Measurements from ENCODE around the gene RIMS4.
A peak's percentile ranks its signal among the peaks of the same experiment; 100 is the strongest.

The RIMS4 gene

GRCh38 chr20:44752099-44752931 is 58.0 kb downstream of the RIMS4 start:
- H3K27me3 Mint-ChIP-seq, result peaks cover 15% of the 10 kb centered on the region
- DNase-seq (no peak), ATAC-seq (no peak)
- no peaks in the 10 kb centered on the region for H3K36me3 Mint-ChIP-seq (ENCODE audit: low read depth)
- no peaks in the 10 kb centered on the region for H3K9me3 Mint-ChIP-seq
- no peak overlapping the region for H3K27ac Mint-ChIP-seq
- peaks cover 2% of the 10 kb centered on the region for H3K4me1 Mint-ChIP-seq
- H3K4me3 Mint-ChIP-seq, result no peak overlapping the region

GRCh38 chr20:44750081-44750805 is 60.1 kb downstream of the RIMS4 start:
- no peak overlapping the region for H3K4me3 Mint-ChIP-seq
- ATAC-seq (no peak), DNase-seq (no peak)
- H3K27me3 Mint-ChIP-seq, result peaks cover 26% of the 10 kb centered on the region
- no peaks in the 10 kb centered on the region for H3K9me3 Mint-ChIP-seq
- H3K27ac Mint-ChIP-seq, result no peak overlapping the region
- no peaks in the 10 kb centered on the region for H3K36me3 Mint-ChIP-seq (ENCODE audit: low read depth)
- peaks cover 14% of the 10 kb centered on the region for H3K4me1 Mint-ChIP-seq

GRCh38 chr20:44748005-44748370 is 62.4 kb downstream of the RIMS4 start:
- Mint-ChIP-seq H3K27ac (no peak overlapping the region), H3K36me3 (ENCODE audit: low read depth) (no peaks in the 10 kb centered on the region), H3K4me1 (peaks cover 16% of the 10 kb centered on the region), H3K9me3 (no peaks in the 10 kb centered on the region), H3K4me3 (no peak overlapping the region), H3K27me3 (peaks cover 33% of the 10 kb centered on the region)
- ATAC-seq (no peak), DNase-seq (no peak)

- DNase-seq (peak; percentile 78), ATAC-seq (peak; percentile 59)
- no peaks in the 10 kb centered on the region for H3K9me3 Mint-ChIP-seq
- peaks cover 33% of the 10 kb centered on the region for H3K27me3 Mint-ChIP-seq
- H3K4me3 Mint-ChIP-seq, result peak overlapping the region; percentile 71
- H3K36me3 Mint-ChIP-seq (ENCODE audit: low read depth), result no peaks in the 10 kb centered on the region
- peak overlapping the region; percentile 77 for H3K27ac Mint-ChIP-seq
- peaks cover 16% of the 10 kb centered on the region for H3K4me1 Mint-ChIP-seq
Observed at GRCh38 chr20:44747166-44748004, 63.0 kb downstream of the RIMS4 start.

GRCh38 chr20:44746367-44747165 is 63.8 kb downstream of the RIMS4 start:
- peaks cover 16% of the 10 kb centered on the region for H3K4me1 Mint-ChIP-seq
- no peak for DNase-seq
- no peak for ATAC-seq
- H3K9me3 Mint-ChIP-seq, result no peaks in the 10 kb centered on the region
- H3K27ac Mint-ChIP-seq, result peak overlapping the region; percentile 71
- peak overlapping the region; percentile 71 for H3K4me3 Mint-ChIP-seq
- no peaks in the 10 kb centered on the region for H3K36me3 Mint-ChIP-seq (ENCODE audit: low read depth)
- peaks cover 35% of the 10 kb centered on the region for H3K27me3 Mint-ChIP-seq

GRCh38 chr20:44745598-44746366 is 64.6 kb downstream of the RIMS4 start, which contains the start of gene KCNK15:
TSS of gene KCNK15 (plus strand) at chr20:44745865. CDS start at chr20:44745911, 46 bp downstream.
- DNase-seq, result peak; percentile 46

GRCh38 chr20:44745122-44745597 is 65.2 kb downstream of the RIMS4 start:
- Mint-ChIP-seq H3K4me1 (peaks cover 16% of the 10 kb centered on the region), H3K4me3 (peak overlapping the region; percentile 59), H3K27ac (peak overlapping the region; percentile 77), H3K9me3 (no peaks in the 10 kb centered on the region), H3K27me3 (peaks cover 32% of the 10 kb centered on the region), H3K36me3 (ENCODE audit: low read depth) (no peaks in the 10 kb centered on the region)
- ATAC-seq, result no peak
- no peak for DNase-seq

More at GRCh38 chr20:44745598-44746366, 64.6 kb downstream of the RIMS4 start, which contains the start of gene KCNK15:
- Mint-ChIP-seq H3K4me1 (peaks cover 16% of the 10 kb centered on the region), H3K27me3 (peaks cover 30% of the 10 kb centered on the region), H3K27ac (peak within 1 kb of the TSS; percentile 77), H3K36me3 (ENCODE audit: low read depth) (no peaks in the 10 kb centered on the region), H3K4me3 (peak within 1 kb of the TSS; percentile 71), H3K9me3 (no peaks in the 10 kb centered on the region)
- peak; percentile 50 for ATAC-seq

- ATAC-seq, result no peak
Observed at GRCh38 chr20:44743916-44744655, 66.3 kb downstream of the RIMS4 start.

GRCh38 chr20:44743080-44743701 is 67.2 kb downstream of the RIMS4 start:
- Mint-ChIP-seq H3K4me3 (no peak overlapping the region), H3K36me3 (ENCODE audit: low read depth) (no peaks in the 10 kb centered on the region), H3K27ac (no peak overlapping the region), H3K27me3 (peaks cover 25% of the 10 kb centered on the region), H3K9me3 (no peaks in the 10 kb centered on the region), H3K4me1 (peaks cover 16% of the 10 kb centered on the region)
- no peak for DNase-seq
- ATAC-seq, result no peak

More at GRCh38 chr20:44743916-44744655, 66.3 kb downstream of the RIMS4 start:
- no peak overlapping the region for H3K4me3 Mint-ChIP-seq
- H3K36me3 Mint-ChIP-seq (ENCODE audit: low read depth), result no peaks in the 10 kb centered on the region
- peaks cover 16% of the 10 kb centered on the region for H3K4me1 Mint-ChIP-seq
- H3K9me3 Mint-ChIP-seq, result no peaks in the 10 kb centered on the region
- DNase-seq, result no peak
- peaks cover 25% of the 10 kb centered on the region for H3K27me3 Mint-ChIP-seq
- H3K27ac Mint-ChIP-seq, result no peak overlapping the region

GRCh38 chr20:44742304-44743079 is 67.9 kb downstream of the RIMS4 start:
- Mint-ChIP-seq H3K27me3 (peaks cover 23% of the 10 kb centered on the region), H3K9me3 (no peaks in the 10 kb centered on the region), H3K36me3 (ENCODE audit: low read depth) (no peaks in the 10 kb centered on the region), H3K27ac (no peak overlapping the region), H3K4me3 (no peak overlapping the region), H3K4me1 (peaks cover 15% of the 10 kb centered on the region)
- no peak for DNase-seq
- no peak for ATAC-seq

- no peaks in the 10 kb centered on the region for H3K9me3 Mint-ChIP-seq
- no peak for DNase-seq
- H3K27me3 Mint-ChIP-seq, result peaks cover 8% of the 10 kb centered on the region
- peaks cover 11% of the 10 kb centered on the region for H3K4me1 Mint-ChIP-seq
- no peak overlapping the region for H3K4me3 Mint-ChIP-seq
- H3K36me3 Mint-ChIP-seq (ENCODE audit: low read depth), result no peaks in the 10 kb centered on the region
- ATAC-seq, result no peak
- no peak overlapping the region for H3K27ac Mint-ChIP-seq
Observed at GRCh38 chr20:44739942-44740341, 70.4 kb downstream of the RIMS4 start.
